AG04449 (cell line): ENCODE measurements around the gene SLC16A11.

Experiments used
- CTCF ChIA-PET: fragments of 350-600 bp; formaldehyde crosslinking; extraction: SDS; loops from one replicate; lab custom pipeline; 2021; ENCODE audit warnings: antibody characterized with exemption; lab: Yijun Ruan, JAX
- POLR2A ChIA-PET: fragments of 400-600, 350-600 bp; formaldehyde crosslinking; extraction: SDS; loops from one replicate; lab custom pipeline; 2020; ENCODE audit warnings: antibody characterized with exemption, inconsistent platforms; lab: Yijun Ruan, JAX
- DNase-seq: peaks from one replicate; pipeline ENCODE4 v3.0.0-alpha.2; 2010; ENCODE audit warnings: low read depth, low spot score
- H3K4me3 ChIP-seq: 2 replicates; pipeline ENCODE4 v1.5.1; 2011; ENCODE audit warnings: low read depth, mild to moderate bottlenecking, control low read depth, low read length
- CTCF ChIP-seq: IDR thresholded peaks from one replicate; pipeline ENCODE4 v1.5.1; 2011; ENCODE audit warnings: mild to moderate bottlenecking, moderate library complexity, low read length, control low read depth, inconsistent platforms; ENCODE audit not compliant: insufficient read depth; ENCODE audit errors: missing control alignments

Gene SLC16A11

GRCh38 chr17:7080456-7081041, 36.7 kb upstream of the SLC16A11 start:
- ChIA-PET POLR2A (no interaction called here), CTCF (interaction anchor here (1.0 to 1.1 kb wide), 3 partner anchors 28 to 55 kb away, joined by 3 to 4 read pairs (median 4); no protein-coding TSS in a partner anchor)
- no peak for TF ChIP-seq CTCF
- H3K4me3 ChIP-seq, result no peak overlapping the region
- no peak for DNase-seq

DNA sequence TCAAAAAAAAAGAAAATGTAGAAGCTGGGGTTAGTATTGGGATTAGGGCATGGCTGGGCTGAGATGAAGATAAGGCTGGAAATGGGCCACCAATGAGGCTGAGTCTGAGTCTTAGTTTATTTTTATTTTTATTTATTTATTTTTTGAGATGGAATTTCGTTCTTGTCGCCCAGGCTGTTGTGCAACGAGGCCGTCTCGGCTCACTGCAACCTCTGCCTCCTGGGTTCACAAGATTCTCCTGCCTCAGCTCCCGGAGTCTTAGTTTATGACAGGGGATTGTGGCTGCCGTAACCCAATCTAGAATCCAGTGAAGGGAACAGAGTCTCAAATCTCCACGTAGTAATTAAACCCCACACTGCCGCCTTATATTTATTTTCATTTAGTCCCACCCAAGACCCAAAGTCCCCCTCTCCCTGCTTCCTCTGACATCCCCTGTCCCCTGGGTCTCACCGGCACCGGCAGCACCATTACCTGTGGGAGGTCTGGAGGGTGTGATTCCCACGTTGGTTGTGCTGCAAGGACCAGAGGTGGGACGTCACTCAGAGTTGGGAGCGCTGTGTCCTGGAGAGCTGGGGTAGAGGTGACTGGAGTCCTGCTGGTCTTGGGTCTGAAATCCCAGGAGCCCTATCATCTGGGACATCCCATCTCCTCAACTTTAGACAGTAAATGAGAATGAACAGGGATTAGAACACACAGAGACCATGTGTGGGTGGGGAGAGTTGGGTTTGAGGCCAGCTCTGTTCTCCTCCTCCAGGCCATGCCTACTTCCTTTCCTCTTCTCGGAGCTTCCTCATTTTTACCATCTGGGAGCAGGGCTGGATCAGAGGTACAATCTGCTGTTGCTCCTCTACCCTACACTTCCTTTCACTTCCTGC, 35.9 kb upstream of the SLC16A11 start, which contains the start of gene CLEC10A:
CLEC10A (minus strand) TSS at position 671 of the 875 bp plus-strand sequence. CDS start 1,439 bp downstream, outside the sequence.
- ChIA-PET CTCF (interaction anchor here (1.0 to 1.2 kb wide), 3 partner anchors 27 to 57 kb away, joined by 3 to 4 read pairs (median 3); no protein-coding TSS in a partner anchor), POLR2A (no interaction called here)
- TF ChIP-seq CTCF, result no peak
- H3K4me3 ChIP-seq, result no peak within 1 kb of the TSS
- DNase-seq, result no peak

DNA sequence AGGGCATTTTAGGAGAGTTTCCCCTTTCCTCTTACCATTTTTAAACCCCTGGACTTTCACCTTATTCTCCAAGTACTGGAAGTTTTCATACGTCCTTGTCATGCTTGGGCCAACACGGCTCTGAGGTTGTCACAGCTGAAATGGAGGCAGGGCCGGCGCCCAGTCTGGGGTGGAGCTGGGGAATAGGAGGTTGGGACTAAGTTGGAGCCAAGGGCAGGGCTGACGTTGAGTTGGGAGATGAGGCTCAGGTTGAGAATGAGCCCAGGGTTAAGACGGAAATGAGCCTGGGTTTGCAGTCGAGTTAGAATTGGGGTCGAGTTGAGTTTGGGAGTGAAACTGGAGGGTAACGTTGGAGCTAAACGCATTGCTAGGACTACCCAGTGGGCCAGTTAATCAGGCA, 34.8 kb upstream of the SLC16A11 start:
- H3K4me3 ChIP-seq, result no peak overlapping the region
- no peak for DNase-seq
- ChIA-PET CTCF (interaction anchor here (1.1 to 1.2 kb wide), 2 partner anchors 8 to 58 kb away, joined by 3 to 4 read pairs; no protein-coding TSS in a partner anchor), POLR2A (no interaction called here)
- TF ChIP-seq CTCF, result no peak

GRCh38 chr17:7077911-7078546, 34.1 kb upstream of the SLC16A11 start:
- no peak for DNase-seq
- ChIA-PET CTCF (interaction anchor here (1.1 kb wide), 1 partner anchor 9 kb away, joined by 4 read pairs; no protein-coding TSS in a partner anchor), POLR2A (no interaction called here)
- no peak for TF ChIP-seq CTCF
- no peak overlapping the region for H3K4me3 ChIP-seq

DNA sequence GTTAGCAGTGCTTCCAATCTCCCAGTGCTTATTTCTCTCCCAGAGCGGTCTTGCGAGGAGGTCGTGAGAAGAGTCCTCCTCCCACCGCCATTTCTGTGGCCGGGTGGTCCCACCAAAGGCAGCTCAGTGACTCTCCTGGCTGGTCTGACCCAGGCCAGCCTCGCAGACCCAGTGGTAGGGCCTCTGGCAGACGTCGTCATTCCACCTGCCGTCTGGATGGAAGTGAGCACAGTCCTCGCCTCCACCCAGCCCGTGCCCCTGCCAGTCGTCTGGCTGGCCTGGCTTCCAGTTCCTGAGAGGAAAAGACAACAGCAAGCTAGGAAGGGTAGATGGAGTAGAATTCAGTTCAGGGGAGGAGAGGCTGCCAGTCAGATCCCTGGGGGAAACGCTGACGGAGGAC, 31.0 kb upstream of the SLC16A11 start:
- no peak overlapping the region for H3K4me3 ChIP-seq
- no peak for TF ChIP-seq CTCF
- ChIA-PET CTCF (interaction anchor here (1.0 to 1.3 kb wide), 3 partner anchors 22 to 70 kb away, joined by 3 to 5 read pairs (median 4); no protein-coding TSS in a partner anchor), POLR2A (interaction anchor here (0.6 kb wide), 1 partner anchor 488 kb away, joined by 3 read pairs; no protein-coding TSS in a partner anchor)
- no peak for DNase-seq
